GM18499 (cell line): ENCODE measurements around the gene CCDC30.
A peak's percentile ranks its signal among the peaks of the same experiment; 100 is the strongest.
"Not testable (repeated sequence)": the region's sequence is repeated elsewhere in the genome, so short reads cannot be mapped to it uniquely, and the experiment has no call there.

Source experiments
- ATAC-seq: cut with Tn5 transposase; IDR thresholded peaks from one replicate; pipeline ENCODE4 v1.9.1; 2021; ENCODE audit warnings: moderate number of reproducible peaks; ENCODE audit not compliant: insufficient read depth, unreplicated experiment

CCDC30 gene

GRCh38 chr1:42449256-42449655, 13.8 kb upstream of the CCDC30 start:
- no peak for ATAC-seq

DNA sequence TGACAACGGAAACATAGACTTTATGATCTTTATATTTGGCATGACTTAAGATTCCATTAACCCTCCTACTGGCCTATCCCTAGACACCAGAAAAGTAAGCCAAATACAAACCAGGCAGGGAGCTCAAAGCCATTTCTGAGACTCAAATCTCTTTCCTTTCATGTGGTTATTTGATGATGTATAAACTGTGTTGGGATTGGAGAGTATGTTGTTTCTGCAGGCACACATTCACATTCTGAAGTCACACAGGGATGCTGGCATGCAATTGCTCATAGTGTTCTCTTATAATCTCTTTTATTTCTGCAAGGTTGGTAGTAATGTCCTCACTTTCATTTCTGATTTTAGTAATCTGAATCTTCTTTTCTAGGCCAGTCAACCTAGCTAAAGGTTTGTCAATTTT, 13.0 kb upstream of the CCDC30 start:
- ATAC-seq, result no peak

GRCh38 chr1:42453386-42453785, 9.7 kb upstream of the CCDC30 start:
- no peak for ATAC-seq

DNA sequence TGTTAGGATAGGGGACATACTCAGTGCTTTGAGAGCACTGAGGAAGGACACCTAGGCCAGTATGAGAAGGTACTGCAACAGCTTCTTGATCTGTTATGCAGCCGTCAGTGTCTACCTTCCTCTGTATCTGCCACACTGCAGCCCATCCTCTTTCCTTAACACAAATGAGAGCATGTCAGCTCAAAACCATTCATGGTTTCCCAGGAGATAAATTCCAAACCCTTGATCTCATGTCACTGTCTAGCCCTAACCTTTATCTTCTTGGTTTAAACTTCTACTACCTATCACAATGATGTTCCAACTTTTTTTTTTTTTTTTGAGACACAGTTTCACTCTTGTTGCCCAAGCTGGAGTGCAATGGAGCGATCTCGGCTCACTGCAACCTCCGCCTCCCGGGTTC, 8.7 kb upstream of the CCDC30 start:
- ATAC-seq, result no peak

GRCh38 chr1:42456010-42456753, 6.9 kb upstream of the CCDC30 start, which contains the start of the genes PPCS and ZMYND12:
TSS of gene PPCS (plus strand) at chr1:42456543. CDS start at chr1:42456566, 23 bp downstream.
TSS of gene ZMYND12 (minus strand) at chr1:42456022. CDS start at chr1:42455997, 25 bp downstream.
- peak; percentile 44 for ATAC-seq

- ATAC-seq, result peak; percentile 28
Measured at GRCh38 chr1:42456754-42457089, 6.4 kb upstream of the CCDC30 start.

DNA sequence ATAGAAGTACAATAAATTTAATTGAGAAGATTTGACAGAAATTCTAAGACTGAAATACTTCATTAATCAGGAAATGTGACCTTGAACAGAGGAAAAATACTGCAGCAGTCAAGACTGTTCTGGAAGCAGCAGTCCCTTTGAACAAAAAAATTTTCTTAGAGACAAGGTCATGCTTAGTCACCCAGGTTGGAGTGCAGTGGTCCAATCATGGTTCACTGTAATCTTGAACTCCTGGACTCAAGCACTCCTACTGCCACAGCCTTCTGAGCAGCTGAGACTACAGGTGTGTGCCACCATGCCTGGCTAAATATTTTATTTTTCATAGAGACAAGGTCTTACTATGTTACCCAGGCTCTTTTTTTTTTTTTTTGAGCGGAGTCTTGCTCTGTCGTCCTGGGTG, 1.9 kb upstream of the CCDC30 start:
- ATAC-seq, result no peak

- no peak for ATAC-seq
Measured at GRCh38 chr1:42463921-42464320, 835 bp downstream of the CCDC30 start.

DNA sequence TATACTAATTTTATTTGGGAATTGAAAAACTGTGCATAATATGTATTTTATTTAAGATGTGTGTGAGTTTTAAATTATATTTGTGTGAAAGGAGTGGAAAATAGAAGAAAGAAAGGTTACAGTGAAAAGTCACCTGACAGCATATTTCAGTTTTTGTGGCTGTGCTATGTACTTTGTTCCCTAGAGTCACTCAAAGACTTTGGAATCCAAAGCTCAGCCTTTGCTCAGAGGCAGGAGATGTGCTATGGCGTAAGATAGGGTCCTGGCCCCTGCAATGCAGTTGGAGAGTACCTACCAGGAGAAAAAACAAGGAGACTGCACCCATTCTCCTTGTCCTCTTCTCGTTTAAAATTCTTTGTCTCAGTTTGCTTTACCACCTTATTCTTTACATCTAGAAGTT, 2.9 kb downstream of the CCDC30 start:
- no peak for ATAC-seq

DNA sequence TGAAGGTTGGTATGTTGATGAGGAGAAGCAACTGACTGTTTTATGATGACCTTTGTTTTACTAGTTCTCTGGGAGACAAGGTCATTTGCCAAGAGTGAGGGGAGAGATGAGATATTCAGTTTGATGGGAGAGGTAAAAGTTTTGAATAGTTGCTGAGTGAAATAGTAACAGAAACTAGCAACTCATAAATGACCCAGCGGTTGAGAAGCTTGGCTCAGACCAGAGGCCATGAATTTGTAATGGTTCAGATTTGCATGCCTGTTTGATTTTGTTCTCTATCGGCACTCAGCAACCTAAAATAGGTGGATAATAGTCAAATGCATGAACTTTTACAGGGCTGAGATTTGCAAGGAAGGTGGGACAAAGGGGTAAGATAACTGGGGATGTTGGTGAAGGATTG, 6.6 kb downstream of the CCDC30 start:
- no peak for ATAC-seq

GRCh38 chr1:42476605-42477004, 13.5 kb downstream of the CCDC30 start:
- no peak for ATAC-seq

- ATAC-seq, result not testable (repeated sequence)
Measured at GRCh38 chr1:42477354-42477753, 14.3 kb downstream of the CCDC30 start.

DNA sequence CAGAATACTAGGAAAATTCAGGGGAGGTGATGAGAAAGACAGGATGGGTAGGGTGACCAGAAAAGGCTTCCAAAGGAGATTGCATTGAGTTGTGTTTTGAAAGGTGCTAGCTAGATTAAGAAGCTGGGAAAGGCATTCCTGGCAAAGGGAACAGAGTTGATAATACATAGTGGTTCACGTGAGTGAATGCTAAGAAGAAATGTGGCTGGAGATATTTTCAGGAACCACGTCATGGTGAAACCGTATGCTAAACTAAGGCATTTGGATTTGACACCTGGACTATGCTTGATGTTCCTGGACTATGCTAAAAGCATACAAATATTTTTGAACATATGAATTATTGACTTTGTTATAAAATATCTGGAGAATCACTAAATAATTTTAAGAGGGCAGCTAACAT, 14.7 kb downstream of the CCDC30 start:
- no peak for ATAC-seq

DNA sequence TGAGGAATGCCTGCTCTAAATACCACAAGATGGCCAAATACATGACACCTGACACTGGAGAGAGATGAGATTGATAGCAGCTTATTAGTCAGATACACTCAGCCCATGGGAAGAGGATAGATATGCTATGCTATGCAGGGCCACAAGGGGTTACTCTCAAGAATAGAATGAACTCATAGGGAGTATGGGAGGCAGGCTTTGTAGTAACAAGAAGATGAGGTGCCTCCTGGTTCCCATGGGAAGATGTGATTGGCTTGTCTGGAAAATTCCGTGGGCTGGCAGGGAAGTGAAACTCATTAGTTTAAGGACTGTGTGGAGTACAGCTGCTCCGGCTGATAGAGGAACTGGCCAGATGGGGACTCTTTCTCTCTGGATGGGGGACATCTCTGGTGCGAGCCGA, 16.5 kb downstream of the CCDC30 start:
- no peak for ATAC-seq

GRCh38 chr1:42480921-42481320, 17.8 kb downstream of the CCDC30 start:
- ATAC-seq, result no peak

GRCh38 chr1:42482635-42483153, 19.6 kb downstream of the CCDC30 start:
- ATAC-seq, result no peak

DNA sequence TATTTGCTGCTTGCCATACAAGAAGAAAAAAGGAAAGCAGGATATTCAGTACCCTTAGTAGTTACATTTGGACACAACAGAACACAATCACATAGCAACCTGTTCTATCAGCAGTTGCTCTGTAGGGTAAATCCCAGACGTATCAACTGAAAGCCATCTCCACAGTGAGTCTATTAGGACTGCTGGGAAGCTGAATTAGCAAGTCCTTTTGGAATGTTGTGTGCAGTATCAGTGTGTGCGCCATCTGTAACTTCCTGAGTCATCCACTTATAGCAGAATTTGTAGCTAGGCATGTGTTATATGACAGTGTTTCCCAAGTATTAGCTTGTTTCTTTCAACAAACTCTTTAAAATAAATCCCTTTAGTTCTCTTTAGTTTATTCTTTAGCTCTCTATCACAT, 21.3 kb downstream of the CCDC30 start:
- ATAC-seq, result no peak

- no peak for ATAC-seq
Measured at GRCh38 chr1:42490237-42490636, 27.2 kb downstream of the CCDC30 start.

GRCh38 chr1:42502031-42502430, 38.9 kb downstream of the CCDC30 start:
- not testable (repeated sequence) for ATAC-seq

DNA sequence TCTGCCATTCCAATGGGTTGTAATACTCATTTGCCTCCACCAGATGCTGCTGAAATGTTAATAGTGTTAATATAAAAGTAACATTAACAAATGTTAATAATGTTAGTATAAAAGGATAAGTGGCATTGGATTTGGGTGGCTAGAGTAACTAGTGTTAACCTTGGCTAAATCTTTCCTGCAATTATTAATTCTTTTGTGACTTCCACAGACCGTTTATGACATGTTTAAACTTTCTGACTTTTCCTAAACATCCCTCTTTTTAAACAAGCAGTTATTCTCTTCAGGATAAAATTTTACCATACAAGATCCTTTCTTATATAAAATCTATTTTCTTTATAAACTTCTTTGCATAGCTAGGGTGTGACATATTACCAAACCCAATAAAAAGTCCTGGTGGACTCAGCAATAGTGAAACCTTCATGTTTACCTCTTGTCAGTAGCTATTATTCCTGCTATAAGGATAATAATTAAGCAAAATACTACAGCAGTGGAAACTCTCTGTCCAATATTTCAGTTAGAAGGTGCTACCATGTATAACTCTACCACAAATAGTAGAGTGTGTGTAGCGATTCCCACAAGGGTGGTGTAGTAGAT, 41.5 kb downstream of the CCDC30 start:
- ATAC-seq, result no peak

- no peak for ATAC-seq
Measured at GRCh38 chr1:42506576-42506975, 43.5 kb downstream of the CCDC30 start.
